IPS-18c (cell line): Measurements from ENCODE around the gene CCDC9.

Experiments used
- H3K4me3 ChIP-seq: 2 replicates; pipeline ENCODE4 v1.7.0; 2013; ENCODE audit warnings: low read depth, mild to moderate bottlenecking, low read length, moderate library complexity; ENCODE audit not compliant: insufficient read depth
- H3K9me3 ChIP-seq: one replicate; pipeline ENCODE4 v1.6.1; 2013; ENCODE audit warnings: mild to moderate bottlenecking, low read length, moderate library complexity; ENCODE audit not compliant: control insufficient read depth, insufficient read depth

The CCDC9 gene

DNA sequence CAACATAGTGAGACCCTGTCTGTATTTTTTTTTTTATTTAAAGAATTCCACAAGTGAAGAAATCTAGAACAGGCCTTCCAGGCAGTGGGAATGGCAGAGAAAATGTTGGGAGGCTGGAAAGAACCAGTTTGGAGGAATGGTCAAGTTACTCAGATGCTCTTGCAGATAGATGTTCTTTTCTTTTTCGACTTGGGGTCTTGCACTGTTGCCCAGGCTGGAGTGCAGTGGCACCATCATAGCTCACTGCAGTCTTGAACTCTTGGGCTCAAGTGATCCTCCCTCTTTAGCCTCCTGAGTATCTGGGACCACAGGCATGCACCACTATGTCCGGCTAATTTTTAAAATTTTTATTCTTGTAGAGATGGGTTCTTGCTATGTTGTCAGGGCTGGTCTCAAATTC is 54.0 kb downstream of the CCDC9 start:
- H3K4me3 ChIP-seq: no peak overlapping the region

DNA sequence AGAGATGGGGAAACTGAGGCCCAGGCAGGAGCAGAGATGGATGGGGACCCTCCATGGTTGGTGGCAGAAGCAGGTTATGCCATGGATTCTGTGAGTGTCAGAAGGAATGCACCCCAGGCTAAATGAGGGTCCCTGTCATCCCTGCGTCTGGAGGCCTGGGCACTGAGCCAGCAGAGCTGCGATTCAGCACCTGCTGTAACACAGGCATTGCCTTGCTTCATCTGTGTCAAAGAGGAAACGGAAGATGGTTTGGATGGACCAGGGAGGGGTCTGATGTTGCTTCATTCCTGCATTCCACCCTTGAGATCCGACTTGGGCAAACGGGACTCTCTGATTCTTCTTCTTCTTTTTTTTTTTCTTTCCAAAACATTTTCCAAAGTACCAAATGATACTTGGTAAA is 54.5 kb downstream of the CCDC9 start:
- Histone ChIP-seq H3K4me3 (no peak overlapping the region), H3K9me3 (no peaks in the 10 kb centered on the region)

More for the DNA sequence above, 54.0 kb downstream of the CCDC9 start:
- no peaks in the 10 kb centered on the region for H3K9me3 ChIP-seq

DNA sequence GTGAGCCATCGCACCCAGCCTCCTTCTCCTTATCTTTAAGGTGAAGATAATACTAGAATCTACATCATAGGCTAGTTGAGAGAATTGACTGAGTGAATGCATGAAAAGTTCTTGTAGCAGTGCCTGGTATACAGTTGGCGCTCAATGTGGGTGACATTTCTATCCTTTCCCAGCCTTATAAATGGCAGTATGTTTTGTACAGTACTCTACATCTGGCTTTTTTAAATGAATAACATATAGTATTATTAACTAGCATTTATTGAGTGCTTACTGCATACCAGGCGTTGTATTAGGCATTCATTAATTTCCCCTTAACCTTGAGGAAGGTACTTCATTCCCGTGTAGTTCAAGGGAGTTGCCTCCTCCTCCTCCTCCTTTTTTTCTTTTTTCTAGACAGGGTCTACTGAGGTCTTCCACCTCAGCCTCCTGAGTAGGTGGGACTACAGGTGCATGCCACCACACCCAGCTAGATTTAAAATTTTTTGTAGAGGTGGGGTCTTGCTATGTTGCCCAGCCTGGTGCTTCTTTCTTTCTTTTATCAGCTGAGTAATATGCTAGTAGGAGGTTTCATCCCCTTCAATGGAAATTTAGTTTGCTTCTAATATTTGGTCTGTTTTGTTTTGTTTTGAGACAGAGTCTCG is 56.2 kb downstream of the CCDC9 start:
- H3K9me3 ChIP-seq: no peaks in the 10 kb centered on the region
- no peak overlapping the region for H3K4me3 ChIP-seq

DNA sequence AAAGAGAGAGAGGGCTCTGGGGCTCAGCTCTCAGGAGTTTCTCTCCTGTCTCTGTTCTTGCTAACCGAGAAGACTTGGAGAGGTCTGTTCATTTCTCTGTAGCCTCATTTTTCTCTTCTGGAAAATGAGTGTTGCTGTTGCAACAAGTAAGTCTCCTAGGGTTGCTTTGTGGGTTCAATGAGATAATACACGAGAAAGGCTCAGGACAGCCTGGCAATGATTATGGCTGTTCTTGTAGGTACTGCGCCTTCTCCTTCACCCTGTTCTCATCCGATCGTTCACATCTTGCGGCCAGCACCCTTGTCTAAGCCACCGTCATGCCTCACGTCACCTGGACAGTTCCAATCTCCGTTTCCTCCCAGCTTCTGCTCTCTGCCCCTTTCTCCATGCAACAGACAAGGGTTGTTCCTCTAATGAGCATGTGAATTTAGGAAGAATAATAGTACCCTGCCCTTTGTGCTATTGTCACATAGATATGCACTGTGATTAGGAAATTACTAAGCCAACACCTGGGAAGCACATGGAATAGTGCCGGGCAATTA is 57.5 kb downstream of the CCDC9 start:
- Histone ChIP-seq H3K4me3 (no peak overlapping the region), H3K9me3 (no peaks in the 10 kb centered on the region)

DNA sequence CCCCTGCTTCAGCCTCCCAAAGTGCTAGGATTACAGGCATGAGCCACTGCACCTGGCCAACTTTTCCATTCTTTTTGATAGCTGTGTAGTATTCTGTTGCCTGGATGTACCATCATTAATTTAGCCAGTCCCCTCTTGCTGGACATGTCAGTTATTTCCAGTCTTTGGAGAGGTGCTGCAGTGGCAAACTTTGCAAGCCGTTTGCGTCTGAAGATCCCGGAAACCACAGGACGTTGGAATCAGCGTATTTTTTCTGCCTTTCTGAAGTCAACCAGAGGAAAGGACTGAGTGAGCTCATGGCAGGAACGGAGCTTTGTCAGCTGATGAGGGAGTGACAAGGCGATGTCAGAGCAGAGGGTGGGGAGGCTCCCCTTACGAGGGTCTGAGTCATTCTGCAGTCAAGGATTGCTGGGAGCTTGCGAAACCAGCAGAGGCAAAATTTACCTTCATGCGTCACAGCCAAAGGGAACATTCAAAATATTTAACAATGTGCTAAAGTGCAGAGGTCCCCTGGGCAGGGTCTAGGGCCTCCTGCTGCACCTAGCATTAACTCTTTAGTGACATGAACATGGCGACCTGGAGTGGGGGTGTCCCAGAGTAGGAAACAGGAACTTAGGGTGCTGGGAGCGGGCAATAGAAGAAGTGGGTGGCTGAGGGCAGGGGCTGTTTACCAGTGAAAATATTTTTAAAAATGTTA is 58.9 kb downstream of the CCDC9 start:
- no peak overlapping the region for H3K4me3 ChIP-seq
- no peaks in the 10 kb centered on the region for H3K9me3 ChIP-seq

DNA sequence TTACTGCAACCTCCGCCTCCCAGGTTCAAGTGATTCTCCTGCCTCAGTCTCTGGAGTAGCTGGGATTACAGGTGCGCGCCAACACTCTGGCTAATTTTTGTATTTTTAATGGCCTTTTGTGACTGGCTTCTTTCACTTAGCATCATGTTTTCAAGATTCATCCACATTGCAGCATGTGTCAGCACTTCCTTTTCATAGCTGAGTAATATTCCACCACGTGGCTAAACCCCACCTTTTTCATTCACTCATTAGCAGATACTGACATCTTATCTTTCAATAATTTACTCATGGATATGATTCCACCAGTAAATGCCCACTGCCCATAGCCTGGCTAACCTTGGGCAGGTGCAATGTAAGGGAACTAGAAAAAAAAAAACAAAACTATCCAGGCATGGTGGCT is 60.2 kb downstream of the CCDC9 start:
- Histone ChIP-seq H3K9me3 (no peaks in the 10 kb centered on the region), H3K4me3 (no peak overlapping the region)

DNA sequence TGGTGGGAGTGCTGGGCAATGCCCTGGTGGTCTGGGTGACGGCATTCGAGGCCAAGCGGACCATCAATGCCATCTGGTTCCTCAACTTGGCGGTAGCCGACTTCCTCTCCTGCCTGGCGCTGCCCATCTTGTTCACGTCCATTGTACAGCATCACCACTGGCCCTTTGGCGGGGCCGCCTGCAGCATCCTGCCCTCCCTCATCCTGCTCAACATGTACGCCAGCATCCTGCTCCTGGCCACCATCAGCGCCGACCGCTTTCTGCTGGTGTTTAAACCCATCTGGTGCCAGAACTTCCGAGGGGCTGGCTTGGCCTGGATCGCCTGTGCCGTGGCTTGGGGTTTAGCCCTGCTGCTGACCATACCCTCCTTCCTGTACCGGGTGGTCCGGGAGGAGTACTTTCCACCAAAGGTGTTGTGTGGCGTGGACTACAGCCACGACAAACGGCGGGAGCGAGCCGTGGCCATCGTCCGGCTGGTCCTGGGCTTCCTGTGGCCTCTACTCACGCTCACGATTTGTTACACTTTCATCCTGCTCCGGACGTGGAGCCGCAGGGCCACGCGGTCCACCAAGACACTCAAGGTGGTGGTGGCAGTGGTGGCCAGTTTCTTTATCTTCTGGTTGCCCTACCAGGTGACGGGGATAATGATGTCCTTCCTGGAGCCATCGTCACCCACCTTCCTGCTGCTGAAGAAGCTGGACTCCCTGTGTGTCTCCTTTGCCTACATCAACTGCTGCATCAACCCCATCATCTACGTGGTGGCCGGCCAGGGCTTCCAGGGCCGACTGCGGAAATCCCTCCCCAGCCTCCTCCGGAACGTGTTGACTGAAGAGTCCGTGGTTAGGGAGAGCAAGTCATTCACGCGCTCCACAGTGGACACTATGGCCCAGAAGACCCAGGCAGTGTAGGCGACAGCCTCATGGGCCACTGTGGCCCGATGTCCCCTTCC is 63.9 kb downstream of the CCDC9 start:
- H3K4me3 ChIP-seq: no peak overlapping the region
- H3K9me3 ChIP-seq: no peaks in the 10 kb centered on the region
